CD14-positive monocyte (primary cell): ENCODE measurements around the gene SCAMP4. TPM values are rescaled to one million over a fixed set of nuclear protein-coding genes. Genes with fewer than 3 reads are reported as not detected.

Source experiments
- DNase-seq, 3 donors: peaks; one replicate each; pipeline ENCODE4 v3.0.0-alpha.2; 2011 to 2022
- H2AFZ ChIP-seq: 2 replicates; pipeline ENCODE4 v1.6.0; 2012; ENCODE audit warnings: mild to moderate bottlenecking, low read depth, low read length, inconsistent platforms; ENCODE audit not compliant: insufficient read depth, poor library complexity, severe bottlenecking
- H3K27ac ChIP-seq, 2 donors: 1 replicate in 1 of 2; 2 replicates in 1 of 2; pipeline ENCODE4 v1.5.1; 2012 to 2013; ENCODE audit warnings: low read length in 2 of 2, control low read depth in 1 of 2, inconsistent platforms in 1 of 2, low read depth in 1 of 2, mild to moderate bottlenecking in 1 of 2
- H3K27me3 ChIP-seq, 2 donors: one replicate each; pipeline versions ENCODE4 v1.6.0 to v1.6.1; 2011 to 2013; ENCODE audit warnings: low read length in 2 of 2; ENCODE audit not compliant: control insufficient read depth in 2 of 2, insufficient read depth in 2 of 2
- H3K36me3 ChIP-seq, 2 donors: replicated peaks in 1 of 2; 1 replicate in 1 of 2; 2 replicates in 1 of 2; pipeline versions ENCODE4 v1.5.1 to v1.6.1; 2012 to 2013; ENCODE audit warnings: low read length in 2 of 2, control low read depth in 1 of 2, inconsistent platforms in 1 of 2, mild to moderate bottlenecking in 1 of 2; ENCODE audit not compliant: insufficient read depth in 2 of 2, control insufficient read depth in 1 of 2
- H3K4me1 ChIP-seq, 2 donors: 1 replicate in 1 of 2; 2 replicates in 1 of 2; pipeline versions ENCODE4 v1.5.1 to v1.6.1; 2012 to 2013; ENCODE audit warnings: low read length in 2 of 2, control low read depth in 1 of 2, inconsistent platforms in 1 of 2, mild to moderate bottlenecking in 1 of 2, moderate library complexity in 1 of 2; ENCODE audit not compliant: insufficient read depth in 2 of 2, control insufficient read depth in 1 of 2
- H3K4me2 ChIP-seq: replicated peaks from 2 replicates; pipeline ENCODE3; 2012; ENCODE audit warnings: low read length, moderate library complexity, mild to moderate bottlenecking; ENCODE audit not compliant: poor library complexity, severe bottlenecking; ENCODE audit errors: extremely low read depth
- H3K4me3 ChIP-seq, 3 experiments: fragments of 200-600 bp in 1 of 3; sonication (generic) in 1 of 3; replicated peaks in 1 of 3; 1 replicate in 2 of 3; 2 replicates in 1 of 3; pipeline ENCODE4 v1.5.1; 2011 to 2013; ENCODE audit warnings: low read length in 3 of 3, mild to moderate bottlenecking in 3 of 3, control low read depth in 2 of 3, low read depth in 2 of 3, inconsistent platforms in 1 of 3, moderate library complexity in 1 of 3
- H3K79me2 ChIP-seq: 2 replicates; pipeline ENCODE4 v1.6.0; 2012; ENCODE audit warnings: mild to moderate bottlenecking, control low read depth, inconsistent platforms, low read length, moderate library complexity; ENCODE audit not compliant: insufficient read depth
- H3K9ac ChIP-seq: 2 replicates; pipeline ENCODE4 v1.6.0; 2017; ENCODE audit warnings: low read length, mild to moderate bottlenecking; ENCODE audit not compliant: insufficient read depth, poor library complexity, severe bottlenecking
- H3K9me3 ChIP-seq, 2 donors: replicated peaks in 1 of 2; 1 replicate in 1 of 2; 2 replicates in 1 of 2; pipeline versions ENCODE4 v1.5.1 to v1.6.1; 2012 to 2013; ENCODE audit warnings: low read length in 2 of 2, control low read depth in 1 of 2; ENCODE audit not compliant: control insufficient read depth in 1 of 2, insufficient read depth in 1 of 2
- H4K20me1 ChIP-seq: 2 replicates; pipeline ENCODE4 v1.6.0; 2012; ENCODE audit warnings: mild to moderate bottlenecking, low read length, control low read depth, moderate library complexity; ENCODE audit not compliant: insufficient read depth
- H3K27ac Mint-ChIP-seq, 7 donors: one replicate each; pipeline ENCODE4 v1.8.0; 2020; ENCODE audit warnings: mild to moderate bottlenecking in 7 of 7, mixed read lengths in 7 of 7, moderate library complexity in 6 of 7, inconsistent platforms in 2 of 7
- H3K27me3 Mint-ChIP-seq, 3 donors: one replicate each; pipeline ENCODE4 v1.8.0; 2021 to 2022; ENCODE audit warnings: low read depth in 3 of 3, mild to moderate bottlenecking in 3 of 3, mixed read lengths in 3 of 3, moderate library complexity in 3 of 3, inconsistent platforms in 1 of 3
- H3K36me3 Mint-ChIP-seq, 2 donors: one replicate each; pipeline ENCODE4 v1.8.0; 2020; ENCODE audit warnings: mixed read lengths in 2 of 2, inconsistent platforms in 1 of 2, mild to moderate bottlenecking in 1 of 2
- H3K4me1 Mint-ChIP-seq: one replicate; pipeline ENCODE4 v1.8.0; 2020; ENCODE audit warnings: mild to moderate bottlenecking, mixed read lengths
- H3K4me3 Mint-ChIP-seq, 2 donors: one replicate each; pipeline ENCODE4 v1.8.0; 2020; ENCODE audit warnings: mild to moderate bottlenecking in 2 of 2, mixed read lengths in 2 of 2, moderate library complexity in 1 of 2
- H3K9me3 Mint-ChIP-seq, 7 donors: one replicate each; pipeline ENCODE4 v1.8.0; 2020 to 2022; ENCODE audit warnings: mixed read lengths in 7 of 7, mild to moderate bottlenecking in 6 of 7, moderate library complexity in 6 of 7, inconsistent platforms in 2 of 7
- CTCF ChIP-seq: fragments of 200-600 bp; IDR thresholded peaks from one replicate; pipeline ENCODE4 v1.8.0; 2022; ENCODE audit warnings: antibody characterized with exemption, mild to moderate bottlenecking
- WGBS: methylation state at CpG from one replicate; pipeline ENCODE4 v1.1.5; 2013; ENCODE audit warnings: missing lambda C conversion rate; ENCODE audit not compliant: insufficient coverage; 5-methylcytosine and 5-hydroxymethylcytosine counted together
- intact Hi-C, 2 donors: fragments of 100-400 bp; cut with micrococcal nuclease; formaldehyde crosslinking; loops; one replicate each; pipeline versions ENCODE4 v1.15.0 to v1.15.1; 2023
- polyA plus RNA-seq, 3 donors: library from polyadenylated mRNA; depleted of rRNA in 1 of 3; unstranded in 2 of 3; stranded (reverse) in 1 of 3; fragments of 300-500 nt in 2 of 3; fragments of >200 nt in 1 of 3; fragmentation: Illumina TruSeq in 2 of 3; gene quantifications; 1 replicate in 2 of 3; 2 replicates in 1 of 3; pipeline ENCODE4 v1.2.3, GENCODE V29; 2012 to 2021

The SCAMP4 gene
- polyA plus RNA-seq, 3 donors: 11.9 to 39.4 (median 15.4) TPM

GRCh38 chr19:1947651-1948209, 42.5 kb downstream of the SCAMP4 start:
- Mint-ChIP-seq H3K27ac (peak overlapping the region in 2 of 7 donors; percentile 25 to 82), H3K9me3 (no peaks in the 10 kb centered on the region), H3K4me3 (no peak overlapping the region), H3K27me3 (peaks cover 0 to 2% (median 0%) of the 10 kb centered on the region in 3 donors), H3K4me1 (peaks cover 53% of the 10 kb centered on the region), H3K36me3 (peaks cover 16 to 31% of the 10 kb centered on the region in 2 donors)
- no peaks in the 10 kb centered on the region for H3K9me3 ChIP-seq
- H3K4me2 ChIP-seq: peak overlapping the region; percentile 26
- peak in 1 of 3 donors; percentile 32 for DNase-seq
- no peak overlapping the region for H3K9ac ChIP-seq
- no peaks in the 10 kb centered on the region for H3K27me3 ChIP-seq
- 59% methylated on average over 32 of the region's 34 CpGs for WGBS
- H3K36me3 ChIP-seq: peaks cover 12 to 30% of the 10 kb centered on the region in 2 donors
- peak overlapping the region in 1 of 2 donors; percentile 51 for H3K27ac ChIP-seq
- peaks cover 42 to 65% of the 10 kb centered on the region in 2 donors for H3K4me1 ChIP-seq
- no peak overlapping the region for H3K4me3 ChIP-seq
- peaks cover 93% of the 10 kb centered on the region for H3K79me2 ChIP-seq
- no peak overlapping the region for H2AFZ ChIP-seq
- peaks cover 95% of the 10 kb centered on the region for H4K20me1 ChIP-seq
- intact Hi-C loops: no loop called here
- TF ChIP-seq CTCF: no peak

- no peak overlapping the region for H3K9ac ChIP-seq
- H3K4me3 Mint-ChIP-seq: peak overlapping the region; percentile 2 to 23
- peak overlapping the region in 4 of 7 donors; percentile 50 to 82 (median 75) for H3K27ac Mint-ChIP-seq
- H3K4me1 Mint-ChIP-seq: peaks cover 35% of the 10 kb centered on the region
- no peak overlapping the region for H3K4me3 ChIP-seq
- H3K4me1 ChIP-seq: peaks cover 25 to 47% of the 10 kb centered on the region in 2 donors
- intact Hi-C loops: no loop called here
- 96% methylated on average over 39 of the region's 44 CpGs for WGBS
- H3K36me3 ChIP-seq: peaks cover 27 to 45% of the 10 kb centered on the region in 2 donors
- H3K79me2 ChIP-seq: peaks cover 93% of the 10 kb centered on the region
- H3K9me3 ChIP-seq: no peaks in the 10 kb centered on the region
- TF ChIP-seq CTCF: no peak
- peaks cover 23 to 45% of the 10 kb centered on the region in 2 donors for H3K36me3 Mint-ChIP-seq
- H3K27me3 Mint-ChIP-seq: no peaks in the 10 kb centered on the region
- peak overlapping the region; percentile 28 for H3K4me2 ChIP-seq
- no peak overlapping the region for H2AFZ ChIP-seq
- peak overlapping the region; percentile 22 to 68 for H3K27ac ChIP-seq
- H3K27me3 ChIP-seq: no peaks in the 10 kb centered on the region
- H3K9me3 Mint-ChIP-seq: no peaks in the 10 kb centered on the region
- DNase-seq: no peak
- peaks cover 95% of the 10 kb centered on the region for H4K20me1 ChIP-seq
These were observed 44.3 kb downstream of the SCAMP4 start for GRCh38 chr19:1949304-1950101.
